ENCODE results near the gene EIF4G3. TPM values are rescaled to one million over a fixed set of nuclear protein-coding genes. Genes with fewer than 3 reads are reported as not detected.

The EIF4G3 gene
- total and polyA plus RNA-seq, 2 of the 8 experiments (the other 6 are each of a cell fraction or from before 2014, with no cell fraction given), result 47.5 to 66.6 TPM

- TF ChIP-seq CTCF (IDR thresholded peaks at IDR 0.05; ENCODE audit: control extremely low read depth in 1 of 3, insufficient read depth in 1 of 3, low read depth in 1 of 3, low read length in 3 of 3) (no peak), BRCA1 (IDR thresholded peaks at IDR 0.05; ENCODE audit: low read depth, low read length) (no peak), HDAC2 (IDR thresholded peaks at IDR 0.05; ENCODE audit: borderline replicate concordance in 1 of 2, low read depth in 2 of 2, low read length in 2 of 2) (no peak), EP300 (IDR thresholded peaks at IDR 0.05; ENCODE audit: borderline replicate concordance in 1 of 2, low read depth in 2 of 2, low read length in 2 of 2) (no peak), EGR1 (IDR thresholded peaks at IDR 0.05; ENCODE audit: borderline replicate concordance, low read depth, low read length) (no peak), ATF3 (IDR thresholded peaks at IDR 0.05; ENCODE audit: insufficient read depth, low read depth, low read length) (no peak), CTBP2 (IDR thresholded peaks at IDR 0.05; ENCODE audit: borderline replicate concordance, insufficient read depth, insufficient read length, low read length) (no peak), TBP (IDR thresholded peaks at IDR 0.05; ENCODE audit: low read depth, low read length) (no peak), RNF2 (IDR thresholded peaks at IDR 0.05; ENCODE audit: borderline replicate concordance, low read depth, low read length, missing control alignments, poor library complexity, severe bottlenecking) (no peak), RAD21 (IDR thresholded peaks at IDR 0.05 in 1 of 2, conservative IDR thresholded peaks at IDR 0.05 in 1 of 2; ENCODE audit: low read depth in 2 of 2, low read length in 2 of 2) (no peak), CREB1 (IDR thresholded peaks at IDR 0.05) (no peak)
These were observed 141.7 kb downstream of the EIF4G3 start (continued) for GRCh38 chr1:21034725-21035628.
